AG04449 (cell line): ENCODE measurements around the gene PDE4B.

Experiments
- CTCF ChIA-PET: fragments of 350-600 bp; formaldehyde crosslinking; extraction: SDS; loops from one replicate; lab custom pipeline; 2021; ENCODE audit warnings: antibody characterized with exemption; lab: Yijun Ruan, JAX
- POLR2A ChIA-PET: fragments of 400-600, 350-600 bp; formaldehyde crosslinking; extraction: SDS; loops from one replicate; lab custom pipeline; 2020; ENCODE audit warnings: antibody characterized with exemption, inconsistent platforms; lab: Yijun Ruan, JAX
- DNase-seq: peaks from one replicate; pipeline ENCODE4 v3.0.0-alpha.2; 2010; ENCODE audit warnings: low read depth, low spot score
- H3K4me3 ChIP-seq: 2 replicates; pipeline ENCODE4 v1.5.1; 2011; ENCODE audit warnings: low read depth, mild to moderate bottlenecking, control low read depth, low read length
- TF ChIP-seq, protein P1 (sequence below): IDR thresholded peaks from one replicate; pipeline ENCODE4 v1.5.1; 2011; ENCODE audit warnings: mild to moderate bottlenecking, moderate library complexity, low read length, control low read depth, inconsistent platforms; ENCODE audit not compliant: insufficient read depth; ENCODE audit errors: missing control alignments

Gene PDE4B

DNA sequence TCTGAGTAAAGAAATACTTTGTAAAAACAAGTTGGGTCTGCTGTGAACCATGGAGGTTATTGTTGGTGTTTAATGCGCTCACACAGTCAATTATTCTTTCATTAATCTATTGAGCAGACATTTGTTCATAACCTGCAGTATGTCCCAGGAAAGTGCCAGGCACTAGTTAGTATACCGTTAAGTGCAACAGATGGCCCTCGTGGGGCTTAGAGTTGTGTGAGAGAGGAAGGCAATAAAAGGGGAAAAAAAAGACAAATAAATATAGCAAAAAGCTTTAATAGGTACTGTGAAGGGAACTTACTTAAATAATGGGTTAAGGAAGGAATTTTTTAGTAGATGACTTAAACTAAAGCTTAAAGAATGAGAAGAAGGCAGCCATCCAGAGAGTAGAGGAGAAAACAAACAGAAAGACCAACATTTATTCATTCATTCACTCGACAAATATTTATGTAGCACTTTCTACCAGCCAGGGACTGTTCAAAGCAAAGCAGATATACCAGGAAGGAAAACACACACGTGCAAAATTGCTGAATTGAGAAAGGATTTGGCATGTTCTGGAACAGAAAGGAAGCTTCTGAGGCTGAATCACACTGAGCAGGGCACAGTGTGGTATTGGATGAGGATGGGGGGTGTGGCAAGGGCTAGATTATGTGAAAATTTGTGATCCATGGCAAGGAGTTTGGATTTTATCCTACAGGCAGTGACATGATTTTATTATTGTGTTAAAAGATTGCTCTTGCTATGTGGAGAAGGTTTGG, 445.2 kb downstream of the PDE4B start:
- no peak for DNase-seq
- CTCF ChIA-PET = interaction anchor here (1.0 to 25.3 kb wide), 4 partner anchors 11 to 274 kb away, joined by 4 to 807 read pairs (median 204); no protein-coding TSS in a partner anchor
- TF ChIP-seq, protein P1, sequence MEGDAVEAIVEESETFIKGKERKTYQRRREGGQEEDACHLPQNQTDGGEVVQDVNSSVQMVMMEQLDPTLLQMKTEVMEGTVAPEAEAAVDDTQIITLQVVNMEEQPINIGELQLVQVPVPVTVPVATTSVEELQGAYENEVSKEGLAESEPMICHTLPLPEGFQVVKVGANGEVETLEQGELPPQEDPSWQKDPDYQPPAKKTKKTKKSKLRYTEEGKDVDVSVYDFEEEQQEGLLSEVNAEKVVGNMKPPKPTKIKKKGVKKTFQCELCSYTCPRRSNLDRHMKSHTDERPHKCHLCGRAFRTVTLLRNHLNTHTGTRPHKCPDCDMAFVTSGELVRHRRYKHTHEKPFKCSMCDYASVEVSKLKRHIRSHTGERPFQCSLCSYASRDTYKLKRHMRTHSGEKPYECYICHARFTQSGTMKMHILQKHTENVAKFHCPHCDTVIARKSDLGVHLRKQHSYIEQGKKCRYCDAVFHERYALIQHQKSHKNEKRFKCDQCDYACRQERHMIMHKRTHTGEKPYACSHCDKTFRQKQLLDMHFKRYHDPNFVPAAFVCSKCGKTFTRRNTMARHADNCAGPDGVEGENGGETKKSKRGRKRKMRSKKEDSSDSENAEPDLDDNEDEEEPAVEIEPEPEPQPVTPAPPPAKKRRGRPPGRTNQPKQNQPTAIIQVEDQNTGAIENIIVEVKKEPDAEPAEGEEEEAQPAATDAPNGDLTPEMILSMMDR = no peak
- no peak overlapping the region for H3K4me3 ChIP-seq
- POLR2A ChIA-PET = no interaction called here

DNA sequence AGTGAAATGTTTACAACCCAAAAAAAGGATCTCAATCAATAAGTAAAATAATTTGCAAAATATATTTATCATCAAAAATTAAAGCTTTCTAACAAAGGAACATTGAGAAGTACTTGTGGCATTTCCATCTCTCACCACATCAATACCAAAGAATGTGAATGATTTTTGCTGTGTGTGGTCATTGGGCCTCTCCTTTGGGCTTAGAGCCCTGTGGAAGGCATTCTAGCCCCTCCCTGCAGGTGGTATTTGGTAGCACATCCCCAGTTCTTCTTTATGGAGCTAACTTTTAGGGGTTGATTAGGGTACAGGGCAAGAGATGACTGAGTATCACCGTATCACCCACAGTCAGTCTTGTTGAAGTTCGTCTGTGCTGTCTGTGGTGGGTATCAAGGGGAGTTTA, 447.1 kb downstream of the PDE4B start:
- TF ChIP-seq, protein P1 = no peak
- ChIA-PET POLR2A (no interaction called here), CTCF (interaction anchor here (0.6 to 25.3 kb wide), 6 partner anchors 211 to 522 kb away, joined by 3 to 807 read pairs (median 4); no protein-coding TSS in a partner anchor)
- no peak overlapping the region for H3K4me3 ChIP-seq
- no peak for DNase-seq

DNA sequence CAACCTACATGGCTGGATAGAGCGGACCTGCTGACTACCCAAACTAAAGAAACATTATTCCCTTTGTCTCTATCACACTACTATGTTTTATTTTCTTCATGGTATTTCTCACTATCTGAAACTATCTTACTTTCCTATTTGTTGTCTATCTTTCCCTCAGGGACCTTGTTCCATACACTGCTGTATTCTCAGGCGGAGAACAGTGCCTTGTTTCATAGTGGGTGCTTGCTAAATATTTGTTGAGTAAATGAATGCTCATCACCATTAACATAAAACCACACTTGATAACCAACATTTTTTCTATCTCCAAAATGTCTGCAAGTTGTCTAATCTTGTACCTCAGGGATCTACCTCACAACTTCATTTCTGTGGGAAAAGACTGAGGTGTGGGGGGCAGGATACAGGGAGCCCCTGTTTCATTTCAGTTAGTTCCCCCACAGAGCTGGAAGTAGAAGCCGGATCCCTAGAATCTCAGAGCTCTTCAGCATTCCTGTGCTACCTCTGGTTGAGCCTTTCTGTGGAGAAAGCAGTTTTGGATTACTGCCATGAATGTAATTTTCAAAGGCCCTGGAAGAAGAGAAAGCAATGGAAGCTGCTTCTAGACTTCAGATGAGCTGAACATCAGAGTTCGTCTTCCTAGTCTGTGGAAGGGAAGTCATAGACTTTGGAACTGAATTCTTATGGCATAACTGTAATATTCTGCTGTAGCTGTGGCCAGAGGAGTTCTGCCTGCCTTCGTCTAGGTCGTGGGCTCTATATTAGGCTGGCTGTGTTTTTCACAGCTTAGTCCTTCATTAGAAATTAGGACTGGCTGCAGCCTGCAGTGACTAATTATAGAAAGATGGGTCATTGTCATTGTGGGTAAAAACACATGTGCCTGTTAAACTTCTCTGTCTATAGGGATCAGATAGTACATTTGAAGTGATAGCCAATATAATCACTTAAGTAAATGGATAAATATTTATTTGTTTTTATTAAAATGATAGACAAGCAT, 448.1 kb downstream of the PDE4B start:
- H3K4me3 ChIP-seq = no peak overlapping the region
- TF ChIP-seq, protein P1 = no peak
- POLR2A ChIA-PET = no interaction called here
- no peak for DNase-seq
- CTCF ChIA-PET = interaction anchor here (0.6 to 25.3 kb wide), 19 partner anchors 9 to 1004 kb away, joined by 3 to 807 read pairs (median 7); no protein-coding TSS in a partner anchor

DNA sequence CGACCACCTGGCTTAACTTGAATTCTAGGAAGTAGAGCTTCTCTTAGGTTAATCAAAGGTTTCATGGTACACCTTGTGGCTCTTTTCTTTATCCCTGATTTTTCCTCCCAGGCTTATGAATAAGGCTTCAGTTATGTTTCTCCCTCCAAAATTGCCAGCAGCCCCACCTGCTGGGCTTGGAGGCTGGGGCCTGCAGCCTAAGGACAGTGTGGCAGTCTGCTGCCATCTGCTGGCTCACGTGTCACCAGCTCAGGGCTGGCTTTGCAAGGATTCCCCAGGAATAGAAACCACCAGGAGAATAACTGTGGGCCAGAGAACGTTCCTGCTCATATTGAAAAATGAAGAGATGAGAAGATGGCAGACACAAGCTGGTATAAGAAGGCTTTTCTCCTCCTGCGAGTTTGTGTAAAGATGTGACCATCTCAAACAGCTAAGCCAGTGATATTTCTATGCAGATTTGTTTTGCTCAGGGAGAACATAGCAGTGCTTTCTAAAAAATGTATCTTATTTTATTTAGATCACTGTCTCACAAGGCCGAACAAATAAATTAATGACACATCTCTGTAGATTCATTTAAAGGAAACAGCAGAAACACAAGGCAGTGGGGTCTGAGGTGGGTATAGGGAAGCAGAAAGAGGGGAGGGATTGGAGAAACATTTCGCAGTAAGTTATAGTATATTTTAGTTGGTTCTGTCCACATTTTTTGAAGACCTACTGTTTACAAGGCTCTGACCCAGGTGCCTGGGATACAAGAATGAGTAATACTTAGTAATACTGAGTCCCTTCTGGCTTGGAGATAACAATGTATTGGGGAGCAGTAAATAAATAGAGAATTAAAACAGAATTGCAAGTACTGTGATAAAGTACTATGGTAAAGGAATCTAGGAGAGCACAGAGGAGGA, 450.2 kb downstream of the PDE4B start:
- POLR2A ChIA-PET = interaction anchor here (1.1 to 1.2 kb wide), 2 partner anchors 32 to 203 kb away, joined by 3 read pairs; no protein-coding TSS in a partner anchor
- TF ChIP-seq, protein P1 = peak; percentile 100
- no peak for DNase-seq
- H3K4me3 ChIP-seq = no peak overlapping the region
- CTCF ChIA-PET = interaction anchor here (0.6 to 25.3 kb wide), 73 partner anchors 10 to 1006 kb away, joined by 3 to 807 read pairs (median 4); no protein-coding TSS in a partner anchor

DNA sequence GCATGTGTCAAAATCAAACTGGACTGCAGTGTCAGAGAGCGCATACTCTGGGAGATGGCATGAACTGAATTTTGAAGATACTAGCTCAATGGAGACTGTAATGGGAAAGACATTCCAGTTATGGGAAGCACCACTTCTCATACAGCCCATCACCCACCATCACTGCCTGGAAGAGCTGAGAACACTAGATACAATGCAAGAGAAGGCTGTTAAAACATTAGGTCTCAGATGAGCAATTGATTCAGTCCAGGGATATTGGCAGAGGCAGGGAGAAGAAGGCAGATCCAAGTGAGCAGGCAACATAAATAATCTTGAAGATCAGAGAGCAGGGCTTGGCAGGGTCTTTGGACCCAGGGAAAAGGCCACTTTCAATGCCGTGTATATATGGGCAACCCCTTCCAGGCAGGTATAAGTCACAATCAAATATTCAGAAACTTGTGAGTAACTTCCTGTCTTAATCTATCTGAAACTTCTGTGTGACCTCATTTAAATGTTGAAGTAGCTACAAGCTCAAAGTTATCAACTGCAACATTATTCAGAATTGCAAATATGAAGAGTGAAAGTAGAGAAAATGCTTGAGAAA, 450.9 kb downstream of the PDE4B start:
- no peak overlapping the region for H3K4me3 ChIP-seq
- ChIA-PET CTCF (interaction anchor here (0.8 to 25.3 kb wide), 23 partner anchors 9 to 556 kb away, joined by 3 to 807 read pairs (median 11); no protein-coding TSS in a partner anchor), POLR2A (no interaction called here)
- TF ChIP-seq, protein P1 = no peak
- no peak for DNase-seq
